WTC11 (cell line): ENCODE measurements around the gene ING2. TPM values are rescaled to one million over a fixed set of nuclear protein-coding genes. Genes with fewer than 3 reads are reported as not detected.

Experiments
- ATAC-seq: fragments of 200-7000 bp; cut with Tn5 transposase; 2 replicates; pipeline ENCODE4 v1.10.0; 2021; ENCODE audit warnings: mild to moderate bottlenecking, moderate library complexity
- CTCF ChIA-PET: fragments of 300-600 bp; sonication (Branson Sonifier 250); formaldehyde crosslinking; loops from one replicate; lab custom pipeline; 2021; ENCODE audit warnings: antibody characterized with exemption; lab: Charles Lee
- POLR2A ChIA-PET: fragments of 350-600 bp; sonication (Branson Sonifier 250); formaldehyde crosslinking; loops from one replicate; lab custom pipeline; 2021; ENCODE audit warnings: antibody characterized with exemption; lab: Charles Lee
- DNase-seq: peaks from one replicate; pipeline ENCODE4 v3.0.0; 2021; ENCODE audit warnings: low spot score
- H3K27ac Mint-ChIP-seq: 2 replicates; pipeline ENCODE4 v1.8.0; 2021; ENCODE audit warnings: mixed read lengths
- H3K27me3 Mint-ChIP-seq: 2 replicates; pipeline ENCODE4 v1.8.0; 2021; ENCODE audit warnings: low read depth, mild to moderate bottlenecking, moderate library complexity, mixed read lengths
- H3K36me3 Mint-ChIP-seq: 2 replicates; pipeline ENCODE4 v1.8.0; 2021; ENCODE audit warnings: mixed read lengths
- H3K4me1 Mint-ChIP-seq: 2 replicates; pipeline ENCODE4 v1.8.0; 2022; ENCODE audit warnings: mixed read lengths
- H3K4me3 Mint-ChIP-seq: 2 replicates; pipeline ENCODE4 v1.8.0; 2021; ENCODE audit warnings: mild to moderate bottlenecking, moderate library complexity, mixed read lengths
- H3K9me3 Mint-ChIP-seq: 2 replicates; pipeline ENCODE4 v1.8.0; 2021; ENCODE audit warnings: mixed read lengths
- GABPB1 ChIP-seq: sonication (generic); formaldehyde crosslinking; IDR thresholded peaks from 2 replicates; pipeline ENCODE4 v1.8.1; 2023; ENCODE audit warnings: mild to moderate bottlenecking, missing genetic modification reagents
- KAT7 ChIP-seq: sonication (generic); formaldehyde crosslinking; IDR thresholded peaks from 2 replicates; pipeline ENCODE4 v1.8.1; 2023; ENCODE audit warnings: missing genetic modification reagents, mild to moderate bottlenecking, borderline replicate concordance
- SMAD4 ChIP-seq: sonication (generic); formaldehyde crosslinking; IDR thresholded peaks from 2 replicates; pipeline ENCODE4 v1.8.0; 2022; ENCODE audit warnings: mild to moderate bottlenecking, missing genetic modification reagents
- ZNF138 ChIP-seq: sonication (generic); formaldehyde crosslinking; conservative IDR thresholded peaks from 2 replicates; pipeline ENCODE4 v1.8.1; 2022; ENCODE audit warnings: mild to moderate bottlenecking, moderate library complexity, missing genetic modification reagents
- total RNA-seq: library from RNA; stranded (reverse); gene quantifications from 3 replicates; pipeline ENCODE4 v1.2.3, GENCODE V29; 2021
- TF ChIP-seq, protein P1 (sequence below): sonication (generic); formaldehyde crosslinking; IDR thresholded peaks from 2 replicates; pipeline ENCODE4 v1.8.1; 2022; ENCODE audit warnings: low read depth, mild to moderate bottlenecking, moderate library complexity, missing genetic modification reagents, borderline replicate concordance
- TF ChIP-seq, protein P2 (sequence below): sonication (generic); formaldehyde crosslinking; conservative IDR thresholded peaks from 2 replicates; pipeline ENCODE4 v1.8.1; 2023; ENCODE audit warnings: mild to moderate bottlenecking, low read depth, missing genetic modification reagents, moderate library complexity
- TF ChIP-seq, protein P3 (sequence below): sonication (generic); formaldehyde crosslinking; IDR thresholded peaks from 2 replicates; pipeline ENCODE4 v1.8.0; 2022; ENCODE audit warnings: mild to moderate bottlenecking, missing genetic modification reagents
- TF ChIP-seq, protein P4 (sequence below): sonication (generic); formaldehyde crosslinking; IDR thresholded peaks from 2 replicates; pipeline ENCODE4 v1.8.0; 2022; ENCODE audit warnings: missing genetic modification reagents
- TF ChIP-seq, protein P5 (sequence below): fragments of 250-450 bp; sonication (Bioruptor Pico); IDR thresholded peaks from 2 replicates; pipeline ENCODE4 v1.8.0; 2021; ENCODE audit warnings: mild to moderate bottlenecking
- TF ChIP-seq, protein P6 (sequence below): fragments of 200-600 bp; IDR thresholded peaks from 2 replicates; pipeline ENCODE4 v1.8.0; 2022; ENCODE audit warnings: antibody characterized with exemption
- TF ChIP-seq, protein P7 (sequence below): fragments of 250-450 bp; sonication (Bioruptor Pico); conservative IDR thresholded peaks from 2 replicates; pipeline ENCODE4 v1.9.0; 2021; ENCODE audit warnings: mild to moderate bottlenecking

The ING2 gene
- total RNA-seq, 1 experiment from 2014 or later: 12.0 TPM

DNA sequence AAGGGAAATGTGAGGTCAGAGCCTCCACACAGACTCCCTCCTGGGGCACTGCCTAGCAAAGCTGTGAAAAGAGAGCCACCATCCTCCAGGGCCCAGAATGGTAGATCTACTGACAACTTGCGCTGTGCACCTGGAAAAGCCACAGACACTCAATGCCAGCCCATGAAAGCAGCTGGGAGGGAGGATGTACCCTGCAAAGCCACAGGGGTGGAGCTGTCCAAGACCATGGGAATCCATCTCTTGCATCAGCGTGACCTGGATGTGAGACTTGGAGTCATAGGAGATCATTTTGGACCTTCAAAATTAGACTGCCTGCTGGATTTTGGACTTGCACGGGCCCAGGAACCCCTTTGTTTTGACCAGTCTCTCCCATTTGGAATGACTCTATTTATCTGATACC is 37.6 kb upstream of the ING2 start (continued):
- TF ChIP-seq, protein P1, sequence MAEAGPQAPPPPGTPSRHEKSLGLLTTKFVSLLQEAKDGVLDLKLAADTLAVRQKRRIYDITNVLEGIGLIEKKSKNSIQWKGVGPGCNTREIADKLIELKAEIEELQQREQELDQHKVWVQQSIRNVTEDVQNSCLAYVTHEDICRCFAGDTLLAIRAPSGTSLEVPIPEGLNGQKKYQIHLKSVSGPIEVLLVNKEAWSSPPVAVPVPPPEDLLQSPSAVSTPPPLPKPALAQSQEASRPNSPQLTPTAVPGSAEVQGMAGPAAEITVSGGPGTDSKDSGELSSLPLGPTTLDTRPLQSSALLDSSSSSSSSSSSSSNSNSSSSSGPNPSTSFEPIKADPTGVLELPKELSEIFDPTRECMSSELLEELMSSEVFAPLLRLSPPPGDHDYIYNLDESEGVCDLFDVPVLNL (CRISPR knock-in tag): no peak
- TF ChIP-seq ZNF138 (CRISPR knock-in tag): no peak

DNA sequence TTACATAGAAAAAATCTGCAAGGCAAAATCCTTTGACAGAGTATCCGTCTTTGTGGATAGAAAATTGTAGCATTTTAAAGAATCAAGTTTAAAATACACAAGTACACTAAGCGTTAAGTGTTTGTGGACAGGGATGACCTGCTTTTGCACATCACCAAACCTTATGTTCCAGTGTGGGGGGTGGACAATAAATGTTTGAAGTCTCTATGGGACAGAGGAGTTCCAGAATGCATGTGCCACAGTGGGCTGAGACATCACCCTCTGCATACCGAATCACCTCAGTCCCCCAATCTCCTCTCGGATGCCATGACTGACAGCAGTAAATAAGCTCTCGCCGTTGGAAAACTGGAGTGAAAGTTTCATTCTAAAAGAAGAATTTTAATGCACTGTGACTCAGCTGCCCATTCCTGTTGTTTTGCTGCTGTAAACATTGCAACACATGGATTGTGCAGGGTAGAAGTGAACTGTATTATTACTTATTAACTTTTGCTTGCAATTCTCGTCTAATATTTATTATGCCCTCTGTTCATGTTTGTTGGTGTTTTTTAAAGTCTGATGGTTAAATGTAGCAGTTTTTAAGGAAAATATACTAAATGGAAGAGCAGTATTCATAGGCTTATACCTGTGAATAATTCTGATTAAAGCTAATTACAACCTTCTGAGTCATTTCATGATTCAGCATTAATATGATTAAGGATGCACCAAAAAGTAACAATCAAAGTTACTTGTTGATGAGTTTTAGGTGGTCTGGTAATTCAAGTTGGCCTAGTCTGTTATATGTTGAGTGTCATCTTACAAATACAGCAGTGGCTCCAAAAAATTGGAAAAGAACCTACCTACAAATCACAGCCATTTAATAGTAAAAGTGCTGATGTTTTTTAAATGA is 36.4 kb upstream of the ING2 start:
- H3K4me1 Mint-ChIP-seq: peaks cover 25% of the 10 kb centered on the region
- TF ChIP-seq GABPB1 (CRISPR knock-in tag): peak; percentile 42; the same call in 1 of the 2 replicates
- TF ChIP-seq, protein P2, sequence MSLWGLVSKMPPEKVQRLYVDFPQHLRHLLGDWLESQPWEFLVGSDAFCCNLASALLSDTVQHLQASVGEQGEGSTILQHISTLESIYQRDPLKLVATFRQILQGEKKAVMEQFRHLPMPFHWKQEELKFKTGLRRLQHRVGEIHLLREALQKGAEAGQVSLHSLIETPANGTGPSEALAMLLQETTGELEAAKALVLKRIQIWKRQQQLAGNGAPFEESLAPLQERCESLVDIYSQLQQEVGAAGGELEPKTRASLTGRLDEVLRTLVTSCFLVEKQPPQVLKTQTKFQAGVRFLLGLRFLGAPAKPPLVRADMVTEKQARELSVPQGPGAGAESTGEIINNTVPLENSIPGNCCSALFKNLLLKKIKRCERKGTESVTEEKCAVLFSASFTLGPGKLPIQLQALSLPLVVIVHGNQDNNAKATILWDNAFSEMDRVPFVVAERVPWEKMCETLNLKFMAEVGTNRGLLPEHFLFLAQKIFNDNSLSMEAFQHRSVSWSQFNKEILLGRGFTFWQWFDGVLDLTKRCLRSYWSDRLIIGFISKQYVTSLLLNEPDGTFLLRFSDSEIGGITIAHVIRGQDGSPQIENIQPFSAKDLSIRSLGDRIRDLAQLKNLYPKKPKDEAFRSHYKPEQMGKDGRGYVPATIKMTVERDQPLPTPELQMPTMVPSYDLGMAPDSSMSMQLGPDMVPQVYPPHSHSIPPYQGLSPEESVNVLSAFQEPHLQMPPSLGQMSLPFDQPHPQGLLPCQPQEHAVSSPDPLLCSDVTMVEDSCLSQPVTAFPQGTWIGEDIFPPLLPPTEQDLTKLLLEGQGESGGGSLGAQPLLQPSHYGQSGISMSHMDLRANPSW (CRISPR knock-in tag): no peak
- no peaks in the 10 kb centered on the region for H3K27me3 Mint-ChIP-seq
- H3K9me3 Mint-ChIP-seq: peaks cover 43% of the 10 kb centered on the region
- DNase-seq: no peak
- POLR2A ChIA-PET: no interaction called here
- H3K36me3 Mint-ChIP-seq: peaks cover 44% of the 10 kb centered on the region
- H3K4me3 Mint-ChIP-seq: no peak overlapping the region
- CTCF ChIA-PET: no interaction called here
- H3K27ac Mint-ChIP-seq: no peak overlapping the region
- ATAC-seq: no peak

DNA sequence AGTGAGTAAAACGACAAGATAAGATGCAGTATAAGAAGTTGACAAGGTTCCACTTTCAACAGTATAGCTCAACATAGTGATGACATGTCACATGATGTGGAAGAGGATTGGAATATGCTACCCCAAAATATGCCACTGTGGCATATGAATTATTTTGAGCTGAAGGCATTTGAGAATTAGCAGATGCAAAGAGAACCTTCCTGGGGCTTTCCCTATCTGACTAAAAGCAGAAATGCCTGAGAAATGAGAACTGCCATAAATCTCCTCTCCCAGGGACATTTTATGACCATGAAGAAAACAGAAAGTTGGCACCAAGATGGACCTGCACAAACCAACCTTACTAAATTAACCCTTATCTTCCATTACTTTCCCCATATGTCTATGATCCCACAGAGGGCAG is 35.6 kb upstream of the ING2 start:
- Mint-ChIP-seq H3K27ac (no peak overlapping the region), H3K4me1 (peaks cover 25% of the 10 kb centered on the region), H3K9me3 (peaks cover 34% of the 10 kb centered on the region), H3K4me3 (no peak overlapping the region), H3K36me3 (peaks cover 36% of the 10 kb centered on the region), H3K27me3 (no peaks in the 10 kb centered on the region)
- ChIA-PET CTCF (no interaction called here), POLR2A (no interaction called here)
- DNase-seq (no peak), ATAC-seq (no peak)
- TF ChIP-seq, protein P3, sequence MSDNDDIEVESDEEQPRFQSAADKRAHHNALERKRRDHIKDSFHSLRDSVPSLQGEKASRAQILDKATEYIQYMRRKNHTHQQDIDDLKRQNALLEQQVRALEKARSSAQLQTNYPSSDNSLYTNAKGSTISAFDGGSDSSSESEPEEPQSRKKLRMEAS: no peak
- TF ChIP-seq, protein P4, sequence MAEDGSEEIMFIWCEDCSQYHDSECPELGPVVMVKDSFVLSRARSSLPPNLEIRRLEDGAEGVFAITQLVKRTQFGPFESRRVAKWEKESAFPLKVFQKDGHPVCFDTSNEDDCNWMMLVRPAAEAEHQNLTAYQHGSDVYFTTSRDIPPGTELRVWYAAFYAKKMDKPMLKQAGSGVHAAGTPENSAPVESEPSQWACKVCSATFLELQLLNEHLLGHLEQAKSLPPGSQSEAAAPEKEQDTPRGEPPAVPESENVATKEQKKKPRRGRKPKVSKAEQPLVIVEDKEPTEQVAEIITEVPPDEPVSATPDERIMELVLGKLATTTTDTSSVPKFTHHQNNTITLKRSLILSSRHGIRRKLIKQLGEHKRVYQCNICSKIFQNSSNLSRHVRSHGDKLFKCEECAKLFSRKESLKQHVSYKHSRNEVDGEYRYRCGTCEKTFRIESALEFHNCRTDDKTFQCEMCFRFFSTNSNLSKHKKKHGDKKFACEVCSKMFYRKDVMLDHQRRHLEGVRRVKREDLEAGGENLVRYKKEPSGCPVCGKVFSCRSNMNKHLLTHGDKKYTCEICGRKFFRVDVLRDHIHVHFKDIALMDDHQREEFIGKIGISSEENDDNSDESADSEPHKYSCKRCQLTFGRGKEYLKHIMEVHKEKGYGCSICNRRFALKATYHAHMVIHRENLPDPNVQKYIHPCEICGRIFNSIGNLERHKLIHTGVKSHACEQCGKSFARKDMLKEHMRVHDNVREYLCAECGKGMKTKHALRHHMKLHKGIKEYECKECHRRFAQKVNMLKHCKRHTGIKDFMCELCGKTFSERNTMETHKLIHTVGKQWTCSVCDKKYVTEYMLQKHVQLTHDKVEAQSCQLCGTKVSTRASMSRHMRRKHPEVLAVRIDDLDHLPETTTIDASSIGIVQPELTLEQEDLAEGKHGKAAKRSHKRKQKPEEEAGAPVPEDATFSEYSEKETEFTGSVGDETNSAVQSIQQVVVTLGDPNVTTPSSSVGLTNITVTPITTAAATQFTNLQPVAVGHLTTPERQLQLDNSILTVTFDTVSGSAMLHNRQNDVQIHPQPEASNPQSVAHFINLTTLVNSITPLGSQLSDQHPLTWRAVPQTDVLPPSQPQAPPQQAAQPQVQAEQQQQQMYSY (CRISPR knock-in tag): no peak
- TF ChIP-seq KAT7 (CRISPR knock-in tag) (no peak), SMAD4 (CRISPR knock-in tag) (no peak)
- TF ChIP-seq, protein P5, sequence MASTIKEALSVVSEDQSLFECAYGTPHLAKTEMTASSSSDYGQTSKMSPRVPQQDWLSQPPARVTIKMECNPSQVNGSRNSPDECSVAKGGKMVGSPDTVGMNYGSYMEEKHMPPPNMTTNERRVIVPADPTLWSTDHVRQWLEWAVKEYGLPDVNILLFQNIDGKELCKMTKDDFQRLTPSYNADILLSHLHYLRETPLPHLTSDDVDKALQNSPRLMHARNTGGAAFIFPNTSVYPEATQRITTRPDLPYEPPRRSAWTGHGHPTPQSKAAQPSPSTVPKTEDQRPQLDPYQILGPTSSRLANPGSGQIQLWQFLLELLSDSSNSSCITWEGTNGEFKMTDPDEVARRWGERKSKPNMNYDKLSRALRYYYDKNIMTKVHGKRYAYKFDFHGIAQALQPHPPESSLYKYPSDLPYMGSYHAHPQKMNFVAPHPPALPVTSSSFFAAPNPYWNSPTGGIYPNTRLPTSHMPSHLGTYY (CRISPR knock-in tag): no peak
- TF ChIP-seq, protein P1 (CRISPR knock-in tag): no peak
- TF ChIP-seq, protein P6, sequence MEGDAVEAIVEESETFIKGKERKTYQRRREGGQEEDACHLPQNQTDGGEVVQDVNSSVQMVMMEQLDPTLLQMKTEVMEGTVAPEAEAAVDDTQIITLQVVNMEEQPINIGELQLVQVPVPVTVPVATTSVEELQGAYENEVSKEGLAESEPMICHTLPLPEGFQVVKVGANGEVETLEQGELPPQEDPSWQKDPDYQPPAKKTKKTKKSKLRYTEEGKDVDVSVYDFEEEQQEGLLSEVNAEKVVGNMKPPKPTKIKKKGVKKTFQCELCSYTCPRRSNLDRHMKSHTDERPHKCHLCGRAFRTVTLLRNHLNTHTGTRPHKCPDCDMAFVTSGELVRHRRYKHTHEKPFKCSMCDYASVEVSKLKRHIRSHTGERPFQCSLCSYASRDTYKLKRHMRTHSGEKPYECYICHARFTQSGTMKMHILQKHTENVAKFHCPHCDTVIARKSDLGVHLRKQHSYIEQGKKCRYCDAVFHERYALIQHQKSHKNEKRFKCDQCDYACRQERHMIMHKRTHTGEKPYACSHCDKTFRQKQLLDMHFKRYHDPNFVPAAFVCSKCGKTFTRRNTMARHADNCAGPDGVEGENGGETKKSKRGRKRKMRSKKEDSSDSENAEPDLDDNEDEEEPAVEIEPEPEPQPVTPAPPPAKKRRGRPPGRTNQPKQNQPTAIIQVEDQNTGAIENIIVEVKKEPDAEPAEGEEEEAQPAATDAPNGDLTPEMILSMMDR: no peak
- TF ChIP-seq, protein P7, sequence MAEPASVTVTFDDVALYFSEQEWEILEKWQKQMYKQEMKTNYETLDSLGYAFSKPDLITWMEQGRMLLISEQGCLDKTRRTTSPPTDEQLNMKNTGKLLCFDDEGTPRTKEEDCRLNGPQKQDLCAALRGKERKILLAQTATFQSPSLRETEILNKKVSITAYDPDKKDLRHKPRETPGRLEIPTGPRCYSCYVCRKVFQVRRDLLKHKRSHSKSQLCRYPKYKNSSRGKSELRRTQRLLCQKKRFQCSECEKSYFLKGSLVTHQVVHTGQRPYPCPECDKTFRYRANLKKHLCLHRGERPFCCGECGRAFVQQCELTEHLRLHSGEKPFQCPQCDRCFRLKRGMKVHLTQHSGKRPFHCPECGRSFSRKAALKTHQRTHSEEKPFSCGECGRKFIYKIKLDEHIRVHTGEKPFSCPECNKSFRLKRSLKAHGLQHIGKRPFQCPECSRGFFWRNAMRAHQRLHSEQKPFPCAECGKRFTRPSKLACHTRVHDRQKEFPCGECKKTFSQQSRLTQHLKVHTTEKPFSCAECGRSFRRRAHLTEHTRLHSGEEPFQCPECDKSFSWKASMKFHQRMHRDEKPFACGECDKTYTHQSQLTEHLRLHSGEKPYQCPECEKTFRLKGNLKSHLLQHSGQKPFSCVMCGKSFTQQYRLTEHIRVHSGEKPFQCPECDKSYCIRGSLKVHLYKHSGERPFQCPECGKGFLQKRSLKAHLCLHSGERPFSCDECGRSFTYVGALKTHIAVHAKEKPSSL: no peak
